ENCODE data around the gene RALY. TPM values are rescaled to one million over a fixed set of nuclear protein-coding genes. Genes with fewer than 3 reads are reported as not detected.

The RALY gene
- polyA plus RNA-seq, 2 of the 4 experiments (the other 2 are of a cell fraction): 63.4 to 102 TPM

- FAIRE-seq (no peak), ATAC-seq (no peak)
- CTCF ChIA-PET: interaction anchor here (0.5 kb wide), 1 partner anchor 39 kb away, joined by 3 read pairs; no protein-coding TSS in a partner anchor
Observed at GRCh38 chr20:34088305-34089174, 94.8 kb downstream of the RALY start.

GRCh38 chr20:34089175-34089479, 95.4 kb downstream of the RALY start:
- Histone ChIP-seq H3K27ac (no peak overlapping the region), H3K4me1 (no peaks in the 10 kb centered on the region), H3K9me3 (no peaks in the 10 kb centered on the region), H3K4me3 (no peak overlapping the region), H3K4me2 (no peak overlapping the region)
- 95% methylated on average over 5 of the region's 5 CpGs for WGBS (ENCODE audit: missing lambda C conversion rate)
- ChIA-PET POLR2A (no interaction called here), CTCF (interaction anchor here (0.5 to 1.4 kb wide), 2 partner anchors 19 to 38 kb away, joined by 3 to 4 read pairs; no protein-coding TSS in a partner anchor)
- ATAC-seq (no peak), DNase-seq (ENCODE audit: low read depth in 1 of 2, low spot score in 1 of 2) (no peak), FAIRE-seq (no peak)
- TF ChIP-seq HDAC2 (IDR thresholded peaks at IDR 0.05): no peak
- 0 out of 5 replicates have a peak, but pooled peaks of 1 of the 2 experiments have one; percentile 2 for TF ChIP-seq JUN (IDR thresholded peaks at IDR 0.05)

More at GRCh38 chr20:34088305-34089174, 94.8 kb downstream of the RALY start:
- 92% methylated on average over 15 of the region's 15 CpGs for WGBS (ENCODE audit: missing lambda C conversion rate)
- POLR2A ChIA-PET: no interaction called here
- peak in 1 of 2 experiments; percentile 6; a peak in 1 of 5 replicates for TF ChIP-seq JUN (IDR thresholded peaks at IDR 0.05)
- TF ChIP-seq BCL3 (IDR thresholded peaks at IDR 0.05): no peak
- TF ChIP-seq POLR2AphosphoS2 (conservative IDR thresholded peaks at IDR 0.05; ENCODE audit: low read length): 0 out of 2 replicates have a peak, but pooled peaks have one; percentile 77
- Histone ChIP-seq H3K4me1 (no peaks in the 10 kb centered on the region), H3K9me3 (no peaks in the 10 kb centered on the region), H3K27ac (no peak overlapping the region), H3K4me2 (no peak overlapping the region), H3K4me3 (no peak overlapping the region)
- DNase-seq (ENCODE audit: low read depth in 1 of 2, low spot score in 1 of 2): no peak

GRCh38 chr20:34089655-34090345, 96.1 kb downstream of the RALY start:
- 91% methylated on average over 13 of the region's 13 CpGs for WGBS (ENCODE audit: missing lambda C conversion rate)
- H3K27ac ChIP-seq: no peak overlapping the region
- no peak overlapping the region for H3K4me3 ChIP-seq
- H3K9me3 ChIP-seq: no peaks in the 10 kb centered on the region
- H3K4me2 ChIP-seq: no peak overlapping the region
- ChIA-PET POLR2A (no interaction called here), CTCF (interaction anchor here (0.6 to 1.4 kb wide), 3 partner anchors 20 to 470 kb away, joined by 3 to 4 read pairs (median 4); no protein-coding TSS in a partner anchor)
- FAIRE-seq (no peak), DNase-seq (ENCODE audit: low read depth in 1 of 2, low spot score in 1 of 2) (no peak), ATAC-seq (no peak)
- TF ChIP-seq POLR2AphosphoS2 (conservative IDR thresholded peaks at IDR 0.05; ENCODE audit: low read length) (no peak), MYC (IDR thresholded peaks at IDR 0.05; ENCODE audit: borderline replicate concordance, low read length) (no peak), HES2 (IDR thresholded peaks at IDR 0.05) (no peak), HOXA7 (CRISPR knock-in tag; IDR thresholded peaks at IDR 0.05) (no peak), BHLHE40 (IDR thresholded peaks at IDR 0.05; ENCODE audit: low read depth, low read length) (no peak), ZSCAN20 (CRISPR knock-in tag; IDR thresholded peaks at IDR 0.05) (no peak), CHD2 (IDR thresholded peaks at IDR 0.05; ENCODE audit: low read length, partially characterized antibody) (no peak), KDM1A (IDR thresholded peaks at IDR 0.05; ENCODE audit: low read depth) (no peak), ZC3H11A (IDR thresholded peaks at IDR 0.05) (no peak), FOSB (CRISPR knock-in tag; IDR thresholded peaks at IDR 0.05) (no peak), POLR2A (IDR thresholded peaks at IDR 0.05; ENCODE audit: low read length) (no peak), MAZ (IDR thresholded peaks at IDR 0.05; ENCODE audit: borderline replicate concordance, low read depth, low read length) (no peak), HDAC2 (IDR thresholded peaks at IDR 0.05) (no peak)
- no peaks in the 10 kb centered on the region for H3K4me1 ChIP-seq

- ChIA-PET CTCF (interaction anchor here (1.2 kb wide), 1 partner anchor 69 kb away, joined by 3 read pairs; no protein-coding TSS in a partner anchor), POLR2A (no interaction called here)
- 98% methylated on average over 2 of the region's 2 CpGs for WGBS (ENCODE audit: missing lambda C conversion rate)
- FAIRE-seq: no peak
- Histone ChIP-seq H3K4me1 (no peaks in the 10 kb centered on the region), H3K9me3 (no peaks in the 10 kb centered on the region), H3K27ac (no peak overlapping the region), H3K4me3 (no peak overlapping the region), H3K4me2 (no peak overlapping the region)
- ATAC-seq: no peak
- DNase-seq (ENCODE audit: low read depth in 1 of 2, low spot score in 1 of 2): no peak
- no peak for TF ChIP-seq BCL3 (IDR thresholded peaks at IDR 0.05)
- TF ChIP-seq ZFP36 (IDR thresholded peaks at IDR 0.05; ENCODE audit: borderline replicate concordance, partially characterized antibody): no peak
- no peak for TF ChIP-seq NR3C1 (IDR thresholded peaks at IDR 0.05)
- TF ChIP-seq CTCF (IDR thresholded peaks at IDR 0.05): no peak
- no peak for TF ChIP-seq HDAC2 (IDR thresholded peaks at IDR 0.05)
- no peak for TF ChIP-seq E2F6 (IDR thresholded peaks at IDR 0.05; ENCODE audit: borderline replicate concordance, low read depth)
- no peak for TF ChIP-seq KDM1A (IDR thresholded peaks at IDR 0.05; ENCODE audit: low read depth)
- no peak for TF ChIP-seq FOXS1 (CRISPR knock-in tag; IDR thresholded peaks at IDR 0.05)
- no peak for TF ChIP-seq CBX2 (IDR thresholded peaks at IDR 0.05; ENCODE audit: borderline replicate concordance, low read depth)
- no peak for TF ChIP-seq NPAS2 (CRISPR knock-in tag; IDR thresholded peaks at IDR 0.05; ENCODE audit: borderline replicate concordance)
- no peak for TF ChIP-seq ZNF302 (CRISPR knock-in tag; IDR thresholded peaks at IDR 0.05)
- TF ChIP-seq HEYL (CRISPR knock-in tag; IDR thresholded peaks at IDR 0.05): no peak
Observed at GRCh38 chr20:34090645-34091044, 96.9 kb downstream of the RALY start.
